ENCODE results near the gene OR2G2.

The OR2G2 gene

GRCh38 chr1:247588060-247588459 is at the start of gene OR2G2:
Gene OR2G2 (plus strand): TSS chr1:247588360. CDS start chr1:247588360, 0 bp downstream.
- no peak for DNase-seq (ENCODE audit: low spot score)

DNA sequence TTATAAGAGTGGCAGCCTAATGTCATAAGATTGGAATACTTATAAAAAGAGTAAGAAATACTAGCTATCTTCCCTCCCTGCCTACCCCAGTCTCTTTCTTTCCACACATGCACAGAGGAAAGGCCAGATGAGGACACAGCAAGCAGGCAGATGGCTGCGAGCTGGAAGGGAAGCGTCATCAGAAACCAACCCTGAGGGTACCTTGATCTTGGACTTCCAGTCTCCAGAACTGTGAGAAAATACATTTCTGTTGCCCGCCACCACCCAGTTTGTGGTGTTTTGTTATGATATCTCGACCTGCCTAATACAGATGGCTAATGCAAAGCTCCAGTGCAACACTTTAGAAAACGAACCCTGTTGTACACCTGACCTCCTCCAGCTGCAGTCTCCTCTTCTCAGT is 49.6 kb upstream of the OR2G2 start:
- DNase-seq (ENCODE audit: low spot score), result no peak

- no peak for DNase-seq (ENCODE audit: low spot score)
These were observed 48.9 kb upstream of the OR2G2 start for GRCh38 chr1:247539215-247539614.

DNA sequence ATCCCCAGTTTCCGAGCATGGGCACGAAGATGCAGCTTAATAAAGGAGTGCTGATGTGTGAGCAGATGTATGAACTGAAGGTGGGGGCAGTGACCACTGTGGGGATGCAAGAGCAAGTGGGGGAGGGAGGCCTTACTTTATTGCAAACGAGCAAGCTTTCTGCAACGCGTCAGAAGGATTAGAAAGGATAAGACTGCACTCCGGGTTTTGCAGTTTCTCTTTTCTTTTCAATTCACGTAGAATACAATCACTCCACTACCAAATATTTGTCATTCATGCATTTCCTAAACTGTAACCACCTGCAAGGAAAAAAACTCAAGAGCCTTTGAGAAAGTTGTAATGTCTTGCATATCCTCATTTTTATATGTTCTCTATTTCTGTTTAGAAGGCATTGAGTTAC is 47.6 kb upstream of the OR2G2 start:
- no peak for DNase-seq (ENCODE audit: low spot score)

GRCh38 chr1:247542811-247543210 is 45.3 kb upstream of the OR2G2 start:
- no peak for DNase-seq (ENCODE audit: low spot score)

DNA sequence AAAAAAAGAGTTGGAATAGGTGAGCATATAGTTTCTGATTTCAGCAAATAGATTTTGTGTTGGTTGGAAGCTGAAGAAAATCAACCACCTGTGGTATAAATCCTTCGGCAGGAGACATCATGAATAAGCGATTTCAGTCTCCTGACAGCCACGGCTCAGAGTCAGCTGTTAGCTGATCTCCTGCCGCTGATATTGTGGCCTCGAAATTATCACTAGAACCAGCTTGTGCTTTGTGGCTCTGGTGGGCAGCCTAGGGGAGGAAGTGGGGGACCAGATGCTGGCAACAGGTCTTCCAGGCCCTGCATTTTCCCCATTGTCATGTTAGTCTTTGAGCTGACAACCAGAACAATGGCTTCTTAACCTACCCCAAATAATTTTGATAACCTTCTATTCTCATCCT is 40.1 kb upstream of the OR2G2 start:
- DNase-seq (ENCODE audit: low spot score), result no peak

DNA sequence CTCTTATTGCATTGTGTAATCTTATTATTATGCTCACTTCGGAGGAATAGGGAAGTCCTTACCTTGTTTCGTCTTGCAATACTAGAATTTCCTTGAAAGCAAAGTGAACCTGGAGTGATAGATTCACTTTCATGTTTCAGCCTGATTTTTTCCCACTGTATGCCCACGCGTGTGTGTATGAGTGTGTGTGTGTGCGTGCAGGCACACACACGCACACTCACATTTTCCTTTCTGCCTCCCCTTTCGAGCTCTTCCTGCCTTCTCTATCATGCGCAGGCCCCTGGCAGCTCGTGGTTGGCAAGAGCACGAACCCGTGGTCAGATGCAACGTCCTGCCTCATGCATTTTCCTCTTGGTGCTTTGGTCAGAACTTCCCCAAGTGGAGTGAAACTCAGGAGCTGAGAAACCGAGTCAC is 39.4 kb upstream of the OR2G2 start, which contains the start of gene GCSAML:
Gene GCSAML, plus strand, starts transcription at position 366 of the 414 bp plus-strand sequence. CDS start 58 bp downstream, outside the sequence.
- DNase-seq (ENCODE audit: low spot score), result no peak

- no peak for DNase-seq (ENCODE audit: low spot score)
These were observed 36.4 kb upstream of the OR2G2 start for GRCh38 chr1:247551721-247552120.

DNA sequence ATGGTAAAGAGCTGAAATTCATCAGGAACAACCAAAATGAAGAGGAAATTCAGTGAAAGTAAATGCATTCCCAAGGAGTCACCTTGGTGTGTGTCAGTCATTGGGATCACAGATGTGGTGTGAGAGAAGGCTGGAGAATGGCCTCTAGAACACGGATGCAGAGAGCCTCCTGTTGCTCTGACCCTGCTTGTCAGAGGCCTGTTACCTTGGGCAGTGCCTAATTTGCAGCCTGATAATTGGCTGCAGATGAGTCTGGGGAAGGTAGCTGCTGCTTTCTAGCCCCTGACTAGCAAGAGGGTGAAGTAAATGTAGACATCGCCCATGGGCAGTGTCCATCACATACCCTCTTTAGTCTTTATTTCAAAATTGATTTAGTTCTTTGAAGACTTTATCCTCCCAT is 35.9 kb upstream of the OR2G2 start:
- DNase-seq (ENCODE audit: low spot score), result no peak

GRCh38 chr1:247557926-247558674 is 30.1 kb upstream of the OR2G2 start:
- no peak for DNase-seq (ENCODE audit: low spot score)

DNA sequence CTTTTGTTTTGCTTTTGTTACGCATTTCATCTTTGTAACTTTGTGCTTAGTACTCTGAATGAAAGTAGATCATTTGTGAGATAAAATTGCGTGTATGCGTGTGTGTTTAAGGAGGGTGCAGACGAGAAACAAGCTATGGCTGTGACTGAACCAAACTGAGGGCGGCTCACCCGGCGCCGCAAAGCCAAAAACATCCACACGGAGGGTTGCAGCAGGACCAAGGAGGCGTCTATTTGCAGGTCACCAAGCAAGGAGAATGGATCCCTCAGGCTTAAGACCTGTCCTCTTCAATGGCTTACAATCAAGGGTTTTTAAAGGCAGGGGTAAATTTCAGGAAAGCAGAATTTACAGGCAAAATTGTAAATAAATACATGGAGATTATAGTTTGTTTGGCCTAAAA is 26.4 kb upstream of the OR2G2 start:
- no peak for DNase-seq (ENCODE audit: low spot score)

DNA sequence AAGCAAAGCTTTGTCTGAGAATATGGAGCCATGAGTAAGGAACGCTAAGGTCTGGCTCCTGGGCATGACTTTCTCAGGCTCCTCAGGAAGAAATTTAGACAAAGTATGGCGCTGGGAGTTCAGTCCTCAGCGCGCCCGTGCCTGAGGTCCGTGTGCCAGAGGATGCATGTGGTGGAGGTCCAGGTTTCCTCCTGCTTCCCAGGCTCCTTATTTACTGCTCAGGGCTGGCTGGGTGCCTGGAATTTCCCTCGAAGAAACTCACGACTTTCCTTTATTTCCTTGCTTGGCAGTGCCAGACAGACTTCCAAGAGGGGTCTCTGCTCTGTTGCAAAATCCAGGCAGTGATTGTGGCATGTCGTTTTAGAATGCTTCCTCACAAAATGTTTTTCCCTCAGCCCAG is 26.0 kb upstream of the OR2G2 start:
- no peak for DNase-seq (ENCODE audit: low spot score)

DNA sequence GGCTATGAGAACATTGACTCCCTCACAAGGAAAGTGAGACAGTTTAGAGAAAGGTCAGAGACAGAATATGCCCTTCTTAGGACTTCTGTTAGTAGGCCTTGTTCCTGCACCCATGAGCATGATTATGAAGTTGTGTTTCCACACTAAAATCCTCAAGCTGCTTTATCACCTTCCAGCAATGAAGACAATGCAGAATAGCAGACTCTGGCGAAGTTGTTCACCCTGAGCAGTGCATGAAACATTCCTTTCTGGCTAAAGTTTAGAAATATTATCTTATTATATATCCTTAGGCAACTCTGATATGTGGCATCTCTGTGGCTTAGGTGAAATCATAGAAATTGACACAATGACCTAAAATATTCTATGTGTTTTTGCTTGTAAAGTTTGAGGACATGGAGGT is 13.9 kb upstream of the OR2G2 start:
- no peak for DNase-seq (ENCODE audit: low spot score)

- no peak for DNase-seq (ENCODE audit: low spot score)
These were observed 13.5 kb upstream of the OR2G2 start for GRCh38 chr1:247574664-247575063.

DNA sequence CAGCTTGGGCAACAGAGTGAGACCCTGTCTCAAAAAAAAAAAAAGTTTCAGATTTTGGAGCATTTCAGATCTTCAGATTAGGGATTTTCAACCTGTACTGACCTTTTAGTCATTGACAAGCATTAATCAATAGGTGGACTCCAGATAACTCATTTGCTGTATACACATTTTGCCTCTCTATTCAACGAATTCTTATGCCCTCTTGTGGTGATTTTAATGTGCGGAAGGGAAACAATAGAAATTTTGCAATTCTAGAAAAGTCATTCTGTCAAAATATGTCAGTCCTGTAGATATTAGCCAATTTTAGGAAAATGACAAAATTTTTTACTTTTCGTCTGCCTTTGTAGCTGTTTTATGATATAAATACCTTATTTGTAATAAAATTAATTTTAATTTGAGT is 11.6 kb upstream of the OR2G2 start:
- DNase-seq (ENCODE audit: low spot score), result no peak

DNA sequence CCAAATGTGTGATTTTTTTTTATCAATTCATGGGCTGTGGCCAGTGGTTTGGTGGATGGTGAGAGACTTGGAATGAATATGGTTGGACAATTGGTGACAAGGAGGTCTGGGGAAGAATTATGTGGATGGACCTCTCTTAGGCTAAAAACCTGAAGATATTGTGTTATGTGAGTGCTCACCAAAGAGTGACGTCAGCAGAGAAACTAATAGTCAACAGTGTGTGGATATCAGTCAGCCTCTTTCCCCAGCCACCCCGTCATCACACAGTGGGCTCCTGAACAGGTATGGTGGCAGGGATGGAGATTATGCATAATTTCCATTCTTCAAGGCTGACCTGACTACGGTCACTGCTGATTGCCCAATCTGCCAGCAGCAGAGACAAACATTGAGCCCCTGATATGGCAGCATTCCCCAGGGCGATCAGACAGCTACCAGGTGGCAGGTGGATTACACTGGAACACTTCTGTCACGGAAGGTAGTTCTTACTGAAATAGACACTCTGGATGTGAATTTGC is 9.2 kb upstream of the OR2G2 start:
- DNase-seq (ENCODE audit: low spot score), result no peak

GRCh38 chr1:247605286-247605685 is 17.1 kb downstream of the OR2G2 start, which contains the start of gene OR2G3:
Gene OR2G3 (plus strand): TSS chr1:247605586. CDS start chr1:247605586, 0 bp downstream.
- DNase-seq (ENCODE audit: low spot score), result no peak

DNA sequence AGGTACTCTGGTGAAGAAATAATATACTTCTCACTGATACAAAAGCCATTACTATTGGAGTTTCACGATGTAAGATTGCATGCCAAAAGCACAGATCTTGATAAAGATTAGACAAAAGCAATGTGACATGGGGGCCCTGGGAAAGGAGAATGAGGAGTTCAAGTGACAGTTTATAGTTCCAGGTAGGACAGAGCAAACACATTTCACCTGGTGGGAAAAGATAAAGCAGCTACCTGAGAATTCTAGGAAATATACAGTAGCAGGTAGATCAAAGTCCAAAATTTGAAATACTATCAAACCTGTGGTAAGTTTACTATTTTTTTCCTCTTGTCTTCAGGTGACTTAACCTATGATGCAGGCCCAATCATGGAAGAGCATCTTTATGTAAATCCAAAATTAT is 25.2 kb downstream of the OR2G2 start:
- DNase-seq (ENCODE audit: low spot score), result no peak

GRCh38 chr1:247614625-247615024 is 26.5 kb downstream of the OR2G2 start:
- DNase-seq (ENCODE audit: low spot score), result no peak

DNA sequence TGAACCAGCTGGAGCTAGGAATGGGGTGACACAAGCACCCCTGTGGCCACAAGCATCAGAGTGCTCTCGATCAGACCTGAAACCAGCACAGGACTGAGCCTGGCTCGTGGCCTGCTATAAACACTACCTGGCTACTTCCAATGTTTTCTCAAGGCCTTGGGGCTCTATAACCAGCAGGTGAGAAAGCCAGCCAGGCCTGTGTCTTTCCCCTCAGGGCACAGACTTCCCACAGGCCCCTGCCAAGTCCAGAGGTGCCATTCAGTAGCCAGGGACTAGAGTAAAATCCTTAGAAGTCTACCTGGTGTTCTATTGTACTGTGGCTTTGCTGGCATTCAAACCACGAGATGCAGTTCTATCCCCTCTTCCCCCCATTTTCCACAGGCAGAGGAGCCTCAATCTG is 39.8 kb downstream of the OR2G2 start:
- no peak for DNase-seq (ENCODE audit: low spot score)

DNA sequence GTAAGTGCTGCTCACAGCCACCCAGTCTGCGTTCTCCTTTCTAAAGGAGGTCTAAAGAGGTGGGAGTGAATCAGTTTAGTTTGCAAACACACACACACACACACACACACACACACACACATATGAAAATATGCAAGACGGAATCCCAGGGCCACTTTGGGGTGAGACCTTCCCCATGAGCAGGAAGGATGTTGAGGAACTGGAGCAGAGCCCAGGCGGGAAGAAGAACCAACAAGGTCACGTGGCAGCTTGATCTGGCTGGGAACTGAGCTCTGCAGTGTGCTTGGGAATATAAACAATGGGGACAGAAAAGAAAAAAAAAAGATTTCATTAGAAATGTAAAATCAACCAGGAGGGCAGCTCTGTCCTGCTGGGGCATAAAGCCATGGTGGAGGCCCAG is 49.9 kb downstream of the OR2G2 start:
- no peak for DNase-seq (ENCODE audit: low spot score)

DNA sequence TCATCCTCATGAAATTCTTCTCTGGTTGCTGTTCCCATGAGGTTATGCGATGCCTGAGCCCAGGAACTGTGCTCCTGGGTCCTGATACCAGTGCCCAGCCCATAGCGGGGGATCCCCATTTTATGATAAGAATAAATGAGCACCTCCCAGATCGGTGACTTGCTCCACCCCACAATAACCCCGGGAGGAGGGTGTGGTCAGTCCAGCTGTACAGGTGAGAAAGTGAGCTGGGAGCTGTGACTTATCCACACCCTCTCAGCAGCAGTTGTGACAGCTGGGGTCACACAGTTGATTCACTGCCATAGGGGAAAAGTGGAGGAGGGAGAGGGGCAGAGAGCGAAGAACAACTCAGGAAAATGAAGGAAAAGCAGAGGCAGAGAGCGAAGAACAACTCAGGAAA is 50.6 kb downstream of the OR2G2 start:
- DNase-seq (ENCODE audit: low spot score), result no peak
